PC-3 (cell line): ENCODE measurements around the gene CNPY4. TPM values are rescaled to one million over a fixed set of nuclear protein-coding genes. Genes with fewer than 3 reads are reported as not detected.
A peak's percentile ranks its signal among the peaks of the same experiment; 100 is the strongest.

Source experiments
- ATAC-seq: fragments of 200-7000 bp; cut with Tn5 transposase; 2 replicates; pipeline ENCODE4 v1.9.1; 2020; ENCODE audit warnings: mild to moderate bottlenecking, moderate library complexity
- BruUV-seq: library from RNA; stranded (reverse); fragments of 400-500 nt; replicated peaks from 2 replicates; lab custom pipeline; 2021; lab: Mats Ljungman, UMichigan
- CTCF ChIA-PET: fragments of 300-600 bp; sonication (Branson Sonifier 250); formaldehyde crosslinking; loops from one replicate; lab custom pipeline; 2022; ENCODE audit warnings: antibody characterized with exemption; lab: Charles Lee
- POLR2A ChIA-PET: fragments of 300-600 bp; sonication (Branson Sonifier 250); formaldehyde crosslinking; loops from one replicate; lab custom pipeline; 2022; ENCODE audit warnings: antibody characterized with exemption; ENCODE audit not compliant: unreplicated experiment; lab: Charles Lee
- DNase-seq: peaks from one replicate; pipeline ENCODE4 v3.0.0-alpha.2; 2015
- H2AFZ ChIP-seq: fragments of 300-600 bp; sonication (generic); 2 replicates; pipeline ENCODE4 v1.6.0; 2016; ENCODE audit warnings: antibody characterized with exemption, low read length
- H3F3A ChIP-seq: fragments of 300-600 bp; sonication (generic); one replicate; pipeline ENCODE4 v1.6.0; 2017; ENCODE audit warnings: antibody characterized with exemption, low read length, control low read depth, mild to moderate bottlenecking; ENCODE audit not compliant: unreplicated experiment
- H3K27ac ChIP-seq: fragments of 300-600 bp; sonication (generic); 2 replicates; pipeline ENCODE4 v1.5.1; 2016; ENCODE audit warnings: mild to moderate bottlenecking, low read length
- H3K27me3 ChIP-seq: fragments of 300-600 bp; sonication (generic); 2 replicates; pipeline ENCODE4 v1.6.1; 2016; ENCODE audit warnings: low read length, mixed read lengths
- H3K36me3 ChIP-seq: fragments of 300-600 bp; sonication (generic); 2 replicates; pipeline ENCODE4 v1.6.1; 2016; ENCODE audit warnings: low read depth, mixed run types, low read length, mixed read lengths
- H3K4me1 ChIP-seq: fragments of 300-600 bp; sonication (generic); 2 replicates; pipeline ENCODE4 v1.5.1; 2016; ENCODE audit warnings: low read length; ENCODE audit not compliant: insufficient read depth
- H3K4me2 ChIP-seq: fragments of 300-600 bp; sonication (generic); 2 replicates; pipeline ENCODE4 v1.6.0; 2016; ENCODE audit warnings: low read length
- H3K4me3 ChIP-seq: fragments of 300-600 bp; sonication (generic); 2 replicates; pipeline ENCODE4 v1.5.1; 2016; ENCODE audit warnings: mild to moderate bottlenecking, low read length, mixed read lengths
- H3K79me2 ChIP-seq: fragments of 300-600 bp; sonication (generic); 2 replicates; pipeline ENCODE4 v1.6.1; 2017; ENCODE audit warnings: low read length, mixed read lengths
- H3K9ac ChIP-seq: fragments of 300-600 bp; sonication (generic); 2 replicates; pipeline ENCODE4 v1.6.0; 2016; ENCODE audit warnings: mild to moderate bottlenecking, low read length
- H3K9me2 ChIP-seq: fragments of 300-600 bp; sonication (generic); replicated peaks from 2 replicates; pipeline ENCODE4 v1.6.1; 2016; ENCODE audit warnings: mixed run types, low read length, mixed read lengths
- H3K9me3 ChIP-seq: fragments of 300-600 bp; sonication (generic); 2 replicates; pipeline ENCODE4 v1.6.1; 2016; ENCODE audit warnings: low read length, mixed read lengths
- H4K20me1 ChIP-seq: fragments of 300-600 bp; sonication (generic); 2 replicates; pipeline ENCODE4 v1.6.1; 2016; ENCODE audit warnings: low read length, mixed read lengths
- EZH2 ChIP-seq: fragments of 300-600 bp; sonication (generic); IDR thresholded peaks from one replicate; pipeline ENCODE4 v1.6.1; 2017; ENCODE audit warnings: antibody characterized with exemption, mild to moderate bottlenecking, low read length; ENCODE audit not compliant: unreplicated experiment
- EZH2phosphoT487 ChIP-seq: fragments of 300-600 bp; sonication (generic); IDR thresholded peaks from 2 replicates; pipeline ENCODE4 v1.6.1; 2018; ENCODE audit warnings: mild to moderate bottlenecking, antibody characterized with exemption, low read length, borderline replicate concordance
- intact Hi-C: fragments of 100-400 bp; cut with micrococcal nuclease; formaldehyde crosslinking; loops from 2 replicates; pipeline ENCODE4 v1.9.0; 2023
- total RNA-seq: library from RNA; depleted of rRNA; stranded (reverse); fragments of >200 nt; gene quantifications from 2 replicates; pipeline ENCODE4 v1.2.3, GENCODE V29; 2014
- TF ChIP-seq, protein P1 (sequence below): fragments of 300-600 bp; sonication (generic); conservative IDR thresholded peaks from 2 replicates; pipeline ENCODE4 v1.5.1; 2017; ENCODE audit warnings: antibody characterized with exemption, low read depth, mild to moderate bottlenecking, low read length

The CNPY4 gene
- total RNA-seq, 1 experiment from 2014 or later: 7.5 TPM

DNA sequence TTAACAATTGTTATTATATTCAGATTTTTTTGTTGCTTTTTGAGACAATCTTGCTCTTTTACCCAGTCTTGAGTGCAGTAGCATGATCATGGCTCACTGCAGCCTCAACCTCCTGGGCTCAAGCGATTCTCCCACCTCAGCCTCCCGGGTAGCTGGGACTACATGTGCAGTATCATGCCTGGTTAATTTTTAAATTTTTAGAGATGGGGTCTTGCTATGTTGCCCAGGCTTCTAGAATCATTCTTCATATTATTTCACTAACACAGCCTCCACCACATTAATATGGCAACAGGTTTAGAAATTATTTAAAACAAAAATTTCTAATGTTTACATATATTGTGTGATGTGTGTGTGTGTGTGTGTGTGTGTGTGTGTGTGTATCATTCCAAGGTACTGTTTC, 27.8 kb downstream of the CNPY4 start:
- Histone ChIP-seq H3K4me2 (no peak overlapping the region), H3K4me3 (no peak overlapping the region), H3K4me1 (peaks cover 14% of the 10 kb centered on the region; the same call in 1 of the 2 replicates), H3K9me2 (no peaks in the 10 kb centered on the region), H4K20me1 (no peaks in the 10 kb centered on the region), H3K9ac (no peak overlapping the region), H3K36me3 (no peaks in the 10 kb centered on the region), H3K79me2 (peaks cover 20% of the 10 kb centered on the region), H3F3A (no peaks in the 10 kb centered on the region), H3K27ac (no peak overlapping the region), H2AFZ (no peak overlapping the region), H3K27me3 (no peaks in the 10 kb centered on the region), H3K9me3 (no peaks in the 10 kb centered on the region)
- no peak for TF ChIP-seq EZH2phosphoT487
- TF ChIP-seq EZH2: no peak
- TF ChIP-seq, protein P1, sequence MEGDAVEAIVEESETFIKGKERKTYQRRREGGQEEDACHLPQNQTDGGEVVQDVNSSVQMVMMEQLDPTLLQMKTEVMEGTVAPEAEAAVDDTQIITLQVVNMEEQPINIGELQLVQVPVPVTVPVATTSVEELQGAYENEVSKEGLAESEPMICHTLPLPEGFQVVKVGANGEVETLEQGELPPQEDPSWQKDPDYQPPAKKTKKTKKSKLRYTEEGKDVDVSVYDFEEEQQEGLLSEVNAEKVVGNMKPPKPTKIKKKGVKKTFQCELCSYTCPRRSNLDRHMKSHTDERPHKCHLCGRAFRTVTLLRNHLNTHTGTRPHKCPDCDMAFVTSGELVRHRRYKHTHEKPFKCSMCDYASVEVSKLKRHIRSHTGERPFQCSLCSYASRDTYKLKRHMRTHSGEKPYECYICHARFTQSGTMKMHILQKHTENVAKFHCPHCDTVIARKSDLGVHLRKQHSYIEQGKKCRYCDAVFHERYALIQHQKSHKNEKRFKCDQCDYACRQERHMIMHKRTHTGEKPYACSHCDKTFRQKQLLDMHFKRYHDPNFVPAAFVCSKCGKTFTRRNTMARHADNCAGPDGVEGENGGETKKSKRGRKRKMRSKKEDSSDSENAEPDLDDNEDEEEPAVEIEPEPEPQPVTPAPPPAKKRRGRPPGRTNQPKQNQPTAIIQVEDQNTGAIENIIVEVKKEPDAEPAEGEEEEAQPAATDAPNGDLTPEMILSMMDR: no peak
- CTCF ChIA-PET: no interaction called here
- intact Hi-C loops: no loop called here
- POLR2A ChIA-PET: no interaction called here
- ATAC-seq (no peak), DNase-seq (no peak)
- BruUV-seq: no TSS peak

DNA sequence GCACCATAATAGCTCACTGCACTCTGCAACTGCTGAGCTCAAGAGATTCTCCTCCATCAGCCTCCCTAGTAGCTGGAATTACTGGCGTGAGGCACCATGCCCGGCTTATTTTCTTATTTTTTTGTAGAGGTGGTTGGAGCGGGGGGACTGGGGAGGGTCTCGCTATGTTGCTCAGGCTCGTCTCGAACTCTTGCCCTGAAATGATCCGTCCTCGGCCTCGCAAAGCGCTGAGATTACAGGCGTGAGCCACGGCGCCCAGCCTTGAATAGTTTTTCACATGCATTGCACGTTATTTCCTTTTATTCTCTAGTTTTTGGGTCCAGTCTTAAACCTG, 28.8 kb downstream of the CNPY4 start:
- intact Hi-C loops: no loop called here
- peaks cover 20% of the 10 kb centered on the region for H3K79me2 ChIP-seq
- peaks cover 14% of the 10 kb centered on the region; the same call in 1 of the 2 replicates for H3K4me1 ChIP-seq
- no peaks in the 10 kb centered on the region for H3K27me3 ChIP-seq
- peak overlapping the region; percentile 88 for H3K4me3 ChIP-seq
- TF ChIP-seq, protein P1: no peak
- TF ChIP-seq EZH2phosphoT487: no peak
- TF ChIP-seq EZH2: no peak
- BruUV-seq: TSS peak; percentile 77
- H3F3A ChIP-seq: no peaks in the 10 kb centered on the region
- ChIA-PET CTCF (no interaction called here), POLR2A (interaction anchor here (0.6 to 0.7 kb wide), 2 partner anchors 22 to 727 kb away, joined by 3 to 6 read pairs; partner anchors contain the start of gene SRRT)
- ATAC-seq (no peak), DNase-seq (no peak)
- no peaks in the 10 kb centered on the region for H3K36me3 ChIP-seq
- H3K9me3 ChIP-seq: no peaks in the 10 kb centered on the region
- 0 out of 2 replicates have a peak overlapping the region, but pooled peaks have one; percentile 3 for H3K27ac ChIP-seq
- peak overlapping the region; percentile 88 for H3K4me2 ChIP-seq
- no peaks in the 10 kb centered on the region for H3K9me2 ChIP-seq
- H2AFZ ChIP-seq: peak overlapping the region; percentile 94
- no peaks in the 10 kb centered on the region for H4K20me1 ChIP-seq
- peak overlapping the region; percentile 52 for H3K9ac ChIP-seq

GRCh38 chr7:100148559-100149328, 29.3 kb downstream of the CNPY4 start, which contains the start of gene LAMTOR4:
TSS of gene LAMTOR4 (plus strand) at chr7:100148918. CDS start at chr7:100148973, 55 bp downstream.
- peak; percentile 97 for ATAC-seq

More at GRCh38 chr7:100148559-100149328, 29.3 kb downstream of the CNPY4 start, which contains the start of gene LAMTOR4:
- Histone ChIP-seq H3K4me3 (peak within 1 kb of the TSS; percentile 88), H3K4me2 (peak within 1 kb of the TSS; percentile 90), H3K27me3 (no peaks in the 10 kb centered on the region), H4K20me1 (no peaks in the 10 kb centered on the region), H3K9me3 (no peaks in the 10 kb centered on the region), H3K79me2 (peaks cover 20% of the 10 kb centered on the region), H3K9ac (peak within 1 kb of the TSS; percentile 88), H3K27ac (0 out of 2 replicates have a peak within 1 kb of the TSS, but pooled peaks have one; percentile 3), H2AFZ (peak within 1 kb of the TSS; percentile 94), H3K4me1 (peaks cover 14% of the 10 kb centered on the region; the same call in 1 of the 2 replicates), H3K9me2 (no peaks in the 10 kb centered on the region), H3F3A (no peaks in the 10 kb centered on the region), H3K36me3 (no peaks in the 10 kb centered on the region)
- BruUV-seq: no TSS peak
- TF ChIP-seq, protein P1: no peak
- TF ChIP-seq EZH2phosphoT487 (no peak), EZH2 (no peak)
- intact Hi-C loops: no loop called here
- ChIA-PET CTCF (no interaction called here), POLR2A (interaction anchor here (0.6 to 0.7 kb wide), 2 partner anchors 22 to 726 kb away, joined by 3 to 6 read pairs; partner anchors contain the start of gene SRRT)
- peak; percentile 98 for DNase-seq
